PC-3 (cell line): Measurements from ENCODE around the gene C6orf62. TPM values are rescaled to one million over a fixed set of nuclear protein-coding genes. Genes with fewer than 3 reads are reported as not detected.
A peak's percentile ranks its signal among the peaks of the same experiment; 100 is the strongest.

Source experiments
- ATAC-seq: fragments of 200-7000 bp; cut with Tn5 transposase; 2 replicates; pipeline ENCODE4 v1.9.1; 2020; ENCODE audit warnings: mild to moderate bottlenecking, moderate library complexity
- BruUV-seq: library from RNA; stranded (reverse); fragments of 400-500 nt; replicated peaks from 2 replicates; lab custom pipeline; 2021; lab: Mats Ljungman, UMichigan
- CTCF ChIA-PET: fragments of 300-600 bp; sonication (Branson Sonifier 250); formaldehyde crosslinking; loops from one replicate; lab custom pipeline; 2022; ENCODE audit warnings: antibody characterized with exemption; lab: Charles Lee
- POLR2A ChIA-PET: fragments of 300-600 bp; sonication (Branson Sonifier 250); formaldehyde crosslinking; loops from one replicate; lab custom pipeline; 2022; ENCODE audit warnings: antibody characterized with exemption; ENCODE audit not compliant: unreplicated experiment; lab: Charles Lee
- DNase-seq: peaks from one replicate; pipeline ENCODE4 v3.0.0-alpha.2; 2015
- H2AFZ ChIP-seq: fragments of 300-600 bp; sonication (generic); 2 replicates; pipeline ENCODE4 v1.6.0; 2016; ENCODE audit warnings: antibody characterized with exemption, low read length
- H3F3A ChIP-seq: fragments of 300-600 bp; sonication (generic); one replicate; pipeline ENCODE4 v1.6.0; 2017; ENCODE audit warnings: antibody characterized with exemption, low read length, control low read depth, mild to moderate bottlenecking; ENCODE audit not compliant: unreplicated experiment
- H3K27ac ChIP-seq: fragments of 300-600 bp; sonication (generic); 2 replicates; pipeline ENCODE4 v1.5.1; 2016; ENCODE audit warnings: mild to moderate bottlenecking, low read length
- H3K27me3 ChIP-seq: fragments of 300-600 bp; sonication (generic); 2 replicates; pipeline ENCODE4 v1.6.1; 2016; ENCODE audit warnings: low read length, mixed read lengths
- H3K36me3 ChIP-seq: fragments of 300-600 bp; sonication (generic); 2 replicates; pipeline ENCODE4 v1.6.1; 2016; ENCODE audit warnings: low read depth, mixed run types, low read length, mixed read lengths
- H3K4me1 ChIP-seq: fragments of 300-600 bp; sonication (generic); 2 replicates; pipeline ENCODE4 v1.5.1; 2016; ENCODE audit warnings: low read length; ENCODE audit not compliant: insufficient read depth
- H3K4me2 ChIP-seq: fragments of 300-600 bp; sonication (generic); 2 replicates; pipeline ENCODE4 v1.6.0; 2016; ENCODE audit warnings: low read length
- H3K4me3 ChIP-seq: fragments of 300-600 bp; sonication (generic); 2 replicates; pipeline ENCODE4 v1.5.1; 2016; ENCODE audit warnings: mild to moderate bottlenecking, low read length, mixed read lengths
- H3K79me2 ChIP-seq: fragments of 300-600 bp; sonication (generic); 2 replicates; pipeline ENCODE4 v1.6.1; 2017; ENCODE audit warnings: low read length, mixed read lengths
- H3K9ac ChIP-seq: fragments of 300-600 bp; sonication (generic); 2 replicates; pipeline ENCODE4 v1.6.0; 2016; ENCODE audit warnings: mild to moderate bottlenecking, low read length
- H3K9me2 ChIP-seq: fragments of 300-600 bp; sonication (generic); replicated peaks from 2 replicates; pipeline ENCODE4 v1.6.1; 2016; ENCODE audit warnings: mixed run types, low read length, mixed read lengths
- H3K9me3 ChIP-seq: fragments of 300-600 bp; sonication (generic); 2 replicates; pipeline ENCODE4 v1.6.1; 2016; ENCODE audit warnings: low read length, mixed read lengths
- H4K20me1 ChIP-seq: fragments of 300-600 bp; sonication (generic); 2 replicates; pipeline ENCODE4 v1.6.1; 2016; ENCODE audit warnings: low read length, mixed read lengths
- EZH2 ChIP-seq: fragments of 300-600 bp; sonication (generic); IDR thresholded peaks from one replicate; pipeline ENCODE4 v1.6.1; 2017; ENCODE audit warnings: antibody characterized with exemption, mild to moderate bottlenecking, low read length; ENCODE audit not compliant: unreplicated experiment
- EZH2phosphoT487 ChIP-seq: fragments of 300-600 bp; sonication (generic); IDR thresholded peaks from 2 replicates; pipeline ENCODE4 v1.6.1; 2018; ENCODE audit warnings: mild to moderate bottlenecking, antibody characterized with exemption, low read length, borderline replicate concordance
- intact Hi-C: fragments of 100-400 bp; cut with micrococcal nuclease; formaldehyde crosslinking; loops from 2 replicates; pipeline ENCODE4 v1.9.0; 2023
- total RNA-seq: library from RNA; depleted of rRNA; stranded (reverse); fragments of >200 nt; gene quantifications from 2 replicates; pipeline ENCODE4 v1.2.3, GENCODE V29; 2014
- TF ChIP-seq, protein P1 (sequence below): fragments of 300-600 bp; sonication (generic); conservative IDR thresholded peaks from 2 replicates; pipeline ENCODE4 v1.5.1; 2017; ENCODE audit warnings: antibody characterized with exemption, low read depth, mild to moderate bottlenecking, low read length

C6orf62 gene
- total RNA-seq, 1 experiment from 2014 or later: 81.8 TPM

DNA sequence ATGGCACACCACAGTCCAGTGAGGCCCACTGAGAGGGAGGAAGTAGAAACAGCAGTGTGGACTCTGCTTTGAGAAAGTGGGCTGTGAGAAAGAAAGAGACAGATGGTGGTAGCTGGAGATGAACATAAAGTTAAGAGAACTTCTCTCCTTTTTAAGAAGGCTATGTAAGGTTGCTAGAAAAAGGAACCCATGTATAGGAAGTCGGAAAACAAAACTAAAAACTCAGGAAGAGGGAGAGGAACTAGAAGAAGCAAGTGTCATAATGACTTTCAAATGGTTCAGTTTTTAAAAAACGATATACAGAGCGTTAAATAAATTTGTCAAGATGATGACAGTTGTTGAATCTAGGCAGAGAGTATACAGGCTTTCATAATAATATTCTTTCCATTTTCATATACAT lies 30.3 kb upstream of the C6orf62 start:
- H3K9me3 ChIP-seq: peaks cover 5% of the 10 kb centered on the region; the same call in 1 of the 2 replicates
- no peaks in the 10 kb centered on the region for H3K27me3 ChIP-seq
- H3F3A ChIP-seq: no peaks in the 10 kb centered on the region
- H3K79me2 ChIP-seq: no peaks in the 10 kb centered on the region
- H4K20me1 ChIP-seq: no peaks in the 10 kb centered on the region
- no peak overlapping the region for H2AFZ ChIP-seq
- intact Hi-C loops: no loop called here
- ChIA-PET CTCF (no interaction called here), POLR2A (no interaction called here)
- no peak overlapping the region for H3K4me3 ChIP-seq
- no peak overlapping the region for H3K27ac ChIP-seq
- BruUV-seq: no TSS peak
- no peak for ATAC-seq
- H3K9ac ChIP-seq: no peak overlapping the region
- H3K9me2 ChIP-seq: no peaks in the 10 kb centered on the region
- TF ChIP-seq EZH2: no peak
- TF ChIP-seq EZH2phosphoT487: no peak
- TF ChIP-seq, protein P1, sequence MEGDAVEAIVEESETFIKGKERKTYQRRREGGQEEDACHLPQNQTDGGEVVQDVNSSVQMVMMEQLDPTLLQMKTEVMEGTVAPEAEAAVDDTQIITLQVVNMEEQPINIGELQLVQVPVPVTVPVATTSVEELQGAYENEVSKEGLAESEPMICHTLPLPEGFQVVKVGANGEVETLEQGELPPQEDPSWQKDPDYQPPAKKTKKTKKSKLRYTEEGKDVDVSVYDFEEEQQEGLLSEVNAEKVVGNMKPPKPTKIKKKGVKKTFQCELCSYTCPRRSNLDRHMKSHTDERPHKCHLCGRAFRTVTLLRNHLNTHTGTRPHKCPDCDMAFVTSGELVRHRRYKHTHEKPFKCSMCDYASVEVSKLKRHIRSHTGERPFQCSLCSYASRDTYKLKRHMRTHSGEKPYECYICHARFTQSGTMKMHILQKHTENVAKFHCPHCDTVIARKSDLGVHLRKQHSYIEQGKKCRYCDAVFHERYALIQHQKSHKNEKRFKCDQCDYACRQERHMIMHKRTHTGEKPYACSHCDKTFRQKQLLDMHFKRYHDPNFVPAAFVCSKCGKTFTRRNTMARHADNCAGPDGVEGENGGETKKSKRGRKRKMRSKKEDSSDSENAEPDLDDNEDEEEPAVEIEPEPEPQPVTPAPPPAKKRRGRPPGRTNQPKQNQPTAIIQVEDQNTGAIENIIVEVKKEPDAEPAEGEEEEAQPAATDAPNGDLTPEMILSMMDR: no peak
- peaks cover 2% of the 10 kb centered on the region; the same call in 1 of the 2 replicates for H3K4me1 ChIP-seq
- H3K4me2 ChIP-seq: no peak overlapping the region
- H3K36me3 ChIP-seq: no peaks in the 10 kb centered on the region
- DNase-seq: no peak

GRCh38 chr6:24744911-24745310 lies 26.0 kb upstream of the C6orf62 start:
- H3K79me2 ChIP-seq: no peaks in the 10 kb centered on the region
- H3F3A ChIP-seq: peaks cover 3% of the 10 kb centered on the region
- H2AFZ ChIP-seq: no peak overlapping the region
- POLR2A ChIA-PET: no interaction called here
- DNase-seq (no peak), ATAC-seq (no peak)
- TF ChIP-seq EZH2 (no peak), EZH2phosphoT487 (no peak)
- TF ChIP-seq, protein P1: no peak
- no TSS peak for BruUV-seq
- no peaks in the 10 kb centered on the region for H3K36me3 ChIP-seq
- CTCF ChIA-PET: no interaction called here
- H3K4me1 ChIP-seq: peaks cover 24% of the 10 kb centered on the region
- H3K9me2 ChIP-seq: no peaks in the 10 kb centered on the region
- H3K9me3 ChIP-seq: no peaks in the 10 kb centered on the region
- H3K27me3 ChIP-seq: no peaks in the 10 kb centered on the region
- no peaks in the 10 kb centered on the region for H4K20me1 ChIP-seq
- H3K4me2 ChIP-seq: no peak overlapping the region
- H3K9ac ChIP-seq: no peak overlapping the region
- H3K4me3 ChIP-seq: no peak overlapping the region
- H3K27ac ChIP-seq: no peak overlapping the region
- intact Hi-C loops: no loop called here

DNA sequence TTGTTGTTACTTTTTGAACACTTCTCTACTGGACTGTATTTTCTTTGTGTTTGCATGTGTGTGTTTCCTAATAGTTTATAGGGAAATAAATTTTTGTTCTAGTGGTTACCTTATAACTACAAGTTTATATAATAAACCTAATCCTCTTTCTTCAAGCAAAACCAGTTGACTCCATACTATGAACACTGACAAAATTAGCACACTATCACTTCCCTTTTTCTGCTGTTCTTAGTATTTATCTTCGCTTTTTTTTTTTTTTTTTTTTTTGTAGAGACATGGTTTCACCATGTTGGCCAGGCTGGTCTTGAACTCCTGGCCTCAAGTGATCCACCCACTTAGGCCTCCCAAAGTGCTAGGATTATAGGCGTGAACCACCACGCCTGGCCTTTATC lies 25.0 kb upstream of the C6orf62 start:
- peak overlapping the region; percentile 56; the same call in 1 of the 2 replicates for H3K4me3 ChIP-seq
- H3K4me2 ChIP-seq: peak overlapping the region; percentile 81
- no TSS peak for BruUV-seq
- H3K4me1 ChIP-seq: peaks cover 24% of the 10 kb centered on the region
- H3K9me2 ChIP-seq: no peaks in the 10 kb centered on the region
- H3K9me3 ChIP-seq: no peaks in the 10 kb centered on the region
- TF ChIP-seq EZH2 (no peak), EZH2phosphoT487 (no peak)
- TF ChIP-seq, protein P1: no peak
- ChIA-PET POLR2A (no interaction called here), CTCF (no interaction called here)
- peaks cover 3% of the 10 kb centered on the region for H3F3A ChIP-seq
- no peaks in the 10 kb centered on the region for H3K36me3 ChIP-seq
- DNase-seq: no peak
- no peak for ATAC-seq
- peak overlapping the region; percentile 71; the same call in 1 of the 2 replicates for H3K9ac ChIP-seq
- H4K20me1 ChIP-seq: no peaks in the 10 kb centered on the region
- intact Hi-C loops: loop anchor here (1.0 kb wide), 1 partner anchor 23 kb away; no protein-coding TSS in a partner anchor
- no peaks in the 10 kb centered on the region for H3K27me3 ChIP-seq
- H2AFZ ChIP-seq: peak overlapping the region; percentile 77
- H3K79me2 ChIP-seq: no peaks in the 10 kb centered on the region
- peak overlapping the region; percentile 97 for H3K27ac ChIP-seq
